Erythroblast (primary cell): ENCODE data around the gene ZNF423.

ENCODE experiments used
- DNase-seq, 2 experiments: peaks; one replicate each; lab custom pipeline; 2025; lab: John Stamatoyannopoulos, UW
- GATA1 ChIP-seq: IDR thresholded peaks from 2 replicates; pipeline ENCODE4 v1.6.1; 2011; ENCODE audit warnings: low read depth, mild to moderate bottlenecking, control low read depth, low read length, moderate library complexity
- POLR2A ChIP-seq: IDR thresholded peaks from 2 replicates; pipeline ENCODE4 v1.6.1; 2011; ENCODE audit warnings: mild to moderate bottlenecking, low read length

The ZNF423 gene

GRCh38 chr16:49811644-49812334 is 44.1 kb downstream of the ZNF423 start:
- DNase-seq: no peak
- TF ChIP-seq GATA1 (no peak), POLR2A (no peak)

GRCh38 chr16:49810831-49811230 is 45.1 kb downstream of the ZNF423 start:
- TF ChIP-seq POLR2A (no peak), GATA1 (no peak)
- DNase-seq: no peak

- no peak for DNase-seq
- TF ChIP-seq POLR2A (no peak), GATA1 (no peak)
Observed at GRCh38 chr16:49809561-49809960, 46.4 kb downstream of the ZNF423 start.

DNA sequence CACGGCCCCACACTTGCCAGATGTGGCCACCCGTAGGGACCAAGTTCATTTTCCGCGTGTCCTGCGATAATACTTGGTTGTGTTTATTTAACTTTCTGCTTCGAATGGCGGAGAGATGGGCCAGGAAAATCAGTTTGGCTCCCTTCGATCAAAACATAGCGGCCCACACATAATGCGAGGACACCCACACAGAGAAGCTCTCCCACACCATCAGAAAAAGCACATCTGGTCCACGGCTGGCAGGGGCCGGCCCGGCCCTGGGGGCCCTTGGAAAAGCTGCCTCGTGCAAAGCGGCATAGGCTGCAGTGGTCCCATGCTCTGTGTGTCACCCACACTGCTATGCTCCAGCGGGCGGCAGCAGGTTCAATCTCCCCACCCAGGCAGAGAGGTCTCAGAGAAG is 46.9 kb downstream of the ZNF423 start:
- DNase-seq: no peak
- TF ChIP-seq POLR2A: no peak
- TF ChIP-seq GATA1: no peak

- TF ChIP-seq POLR2A (no peak), GATA1 (no peak)
- no peak for DNase-seq
Observed at GRCh38 chr16:49806446-49806845, 49.5 kb downstream of the ZNF423 start.

DNA sequence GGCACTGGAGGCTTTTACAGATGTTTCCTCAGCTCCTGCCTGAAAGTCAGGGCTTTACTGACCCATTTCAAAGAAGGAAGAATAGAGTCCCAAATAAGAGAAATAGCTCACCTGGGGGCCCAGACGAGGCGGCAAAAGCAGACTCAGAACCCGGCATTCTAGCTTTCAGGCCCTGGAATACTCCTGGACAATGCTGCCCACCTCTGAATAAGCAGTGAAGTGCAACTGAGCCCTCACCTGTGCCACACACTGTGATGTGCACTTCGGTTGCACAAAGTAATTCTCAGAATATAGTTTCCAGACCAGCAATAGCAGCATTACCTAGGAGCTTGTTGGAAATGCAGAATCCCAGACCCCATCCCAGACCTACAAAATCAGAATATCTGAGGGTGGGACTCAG is 54.6 kb downstream of the ZNF423 start:
- no peak for TF ChIP-seq POLR2A
- TF ChIP-seq GATA1: no peak
- no peak for DNase-seq

- TF ChIP-seq GATA1 (no peak), POLR2A (no peak)
- DNase-seq: no peak
Observed at GRCh38 chr16:49800876-49801275, 55.0 kb downstream of the ZNF423 start.

GRCh38 chr16:49800441-49800840 is 55.5 kb downstream of the ZNF423 start:
- TF ChIP-seq GATA1: no peak
- no peak for TF ChIP-seq POLR2A

DNA sequence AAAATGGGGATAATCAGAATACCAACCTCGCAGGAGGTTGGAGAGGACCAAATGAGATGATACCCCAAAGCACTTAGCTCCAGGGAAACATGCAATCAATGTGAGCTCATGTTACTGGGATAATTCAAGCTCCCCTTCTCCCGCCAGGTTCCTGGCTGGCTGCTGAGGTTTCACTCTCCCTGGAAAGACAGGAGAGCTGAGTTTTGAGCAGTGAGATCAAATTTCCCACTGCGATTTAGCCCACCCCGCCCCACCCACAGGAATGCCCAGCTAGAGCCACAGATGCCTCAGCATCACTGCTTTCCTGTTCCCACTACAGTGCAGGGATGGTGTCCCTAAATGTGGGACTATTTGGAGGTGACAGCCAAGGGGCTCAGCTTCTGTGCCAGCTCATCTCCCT is 56.7 kb downstream of the ZNF423 start:
- no peak for DNase-seq
- no peak for TF ChIP-seq POLR2A
- TF ChIP-seq GATA1: no peak

More at GRCh38 chr16:49800441-49800840, 55.5 kb downstream of the ZNF423 start:
- DNase-seq: no peak

DNA sequence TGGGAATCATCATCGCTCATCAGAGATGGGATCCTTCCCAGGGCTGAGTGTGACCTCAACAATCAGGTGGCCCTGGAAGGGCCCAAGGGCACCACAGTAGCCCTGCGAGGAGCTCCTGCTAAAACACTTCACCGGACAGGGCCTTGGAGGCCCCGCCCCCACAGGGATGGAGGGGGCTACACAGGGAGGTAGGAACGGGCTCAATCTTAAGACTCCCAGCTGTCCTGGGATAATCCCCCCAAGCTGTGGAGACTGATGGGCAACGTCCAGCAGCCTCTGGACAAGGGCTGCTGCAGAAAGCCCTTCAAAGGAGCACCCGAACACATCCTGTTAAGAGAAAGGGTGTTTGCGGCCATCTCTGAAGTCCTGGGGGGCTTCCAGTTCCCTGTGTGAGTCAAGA is 60.4 kb downstream of the ZNF423 start:
- no peak for TF ChIP-seq GATA1
- no peak for TF ChIP-seq POLR2A
- no peak for DNase-seq

GRCh38 chr16:49793244-49793643 is 62.7 kb downstream of the ZNF423 start:
- TF ChIP-seq POLR2A: no peak
- no peak for TF ChIP-seq GATA1
- DNase-seq: no peak

DNA sequence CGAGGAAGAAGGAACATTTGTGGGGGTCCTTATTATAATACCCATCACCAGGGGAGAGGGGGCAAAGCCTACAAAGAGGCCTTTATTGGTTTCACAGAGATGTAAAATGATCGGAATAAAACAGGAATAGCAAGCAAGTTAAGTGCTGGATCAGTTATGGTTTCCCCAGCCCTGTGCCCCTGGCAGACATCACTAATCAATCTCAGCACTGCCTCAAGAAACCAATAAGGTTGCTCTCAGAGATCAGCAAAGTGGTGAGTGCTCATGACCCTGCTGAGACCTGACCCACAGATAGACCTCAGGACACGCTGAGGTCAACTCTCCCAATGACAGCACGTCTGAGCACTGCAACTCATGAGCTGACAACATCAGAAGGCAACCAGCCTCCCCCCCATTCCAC is 66.3 kb downstream of the ZNF423 start:
- TF ChIP-seq GATA1: no peak
- TF ChIP-seq POLR2A: no peak

GRCh38 chr16:49788986-49789385 is 66.9 kb downstream of the ZNF423 start:
- DNase-seq: no peak
- TF ChIP-seq GATA1 (no peak), POLR2A (no peak)

More for the DNA sequence above, 66.3 kb downstream of the ZNF423 start:
- no peak for DNase-seq

GRCh38 chr16:49788572-49788971 is 67.3 kb downstream of the ZNF423 start:
- no peak for DNase-seq
- TF ChIP-seq POLR2A: no peak
- TF ChIP-seq GATA1: no peak
